ENCODE data around the gene GYG2. TPM values are rescaled to one million over a fixed set of nuclear protein-coding genes. Genes with fewer than 3 reads are reported as not detected.
"Not testable (repeated sequence)": the region's sequence is repeated elsewhere in the genome, so short reads cannot be mapped to it uniquely, and the experiment has no call there.

The GYG2 gene
- 1 to 10 TPM; 3.0 to 6.8 (median 4.2) TPM for total RNA-seq

- 25% methylated on average over 52 of the region's 56 CpGs; no CpG with 5 or more reads in 1 of the 2 donors for WGBS, 2 donors (ENCODE audit: low coverage in 1 of 2)
- TF ChIP-seq EP300 (IDR thresholded peaks at IDR 0.05; ENCODE audit: low read depth): no peak
- TF ChIP-seq POLR2A (IDR thresholded peaks at IDR 0.05): no peak
- no peak for TF ChIP-seq CTCF (IDR thresholded peaks at IDR 0.05)
- no peak for TF ChIP-seq POLR2AphosphoS5 (IDR thresholded peaks at IDR 0.05)
- intact Hi-C loops (cut with DNase I; ENCODE audit: low total_unique reads): no loop called here
Measured at GRCh38 chrX:2828344-2828958, at the start of gene GYG2. TSS of gene GYG2 (plus strand) at chrX:2828930. CDS start at chrX:2830189, 1,259 bp downstream.

GRCh38 chrX:2780472-2781225 is 48.1 kb upstream of the GYG2 start:
- peak overlapping the region in 2 of 4 donors; percentile 26 to 31 for H3K27ac ChIP-seq
- in situ Hi-C loops (cut with MboI; ENCODE audit: low pct_ligation_motif_present in 1 of 4, low pct_unique_long_range_greater_than_20kb in 1 of 4, low sequenced_read_pairs in 3 of 4): not testable (repeated sequence)

More at GRCh38 chrX:2828344-2828958, at the start of gene GYG2:
- Histone ChIP-seq H3K9me3 (no peaks in the 10 kb centered on the region), H3K4me1 (peaks cover 3 to 9% (median 5%) of the 10 kb centered on the region in 4 donors), H3K36me3 (no peaks in the 10 kb centered on the region), H3K27ac (peak within 1 kb of the TSS in 2 of 4 donors; percentile 20 to 44), H3K27me3 (no peaks in the 10 kb centered on the region), H3K4me3 (peak within 1 kb of the TSS; percentile 28 to 54 (median 41))
- DNase-seq: peak; percentile 35
- in situ Hi-C loops (cut with MboI; ENCODE audit: low pct_ligation_motif_present in 1 of 4, low pct_unique_long_range_greater_than_20kb in 1 of 4, low sequenced_read_pairs in 3 of 4): no loop called here

GRCh38 chrX:2781226-2781571 is 47.5 kb upstream of the GYG2 start:
- no peaks in the 10 kb centered on the region for H3K27me3 ChIP-seq
- peak overlapping the region in 2 of 4 donors; percentile 26 to 31 for H3K27ac ChIP-seq
- H3K4me1 ChIP-seq: peaks cover 0 to 8% (median 3%) of the 10 kb centered on the region in 4 donors
- H3K36me3 ChIP-seq: no peaks in the 10 kb centered on the region
- intact Hi-C loops (cut with DNase I; ENCODE audit: low total_unique reads): no loop called here
- TF ChIP-seq POLR2A (IDR thresholded peaks at IDR 0.05): no peak
- no peak for TF ChIP-seq CTCF (IDR thresholded peaks at IDR 0.05)
- no peak for TF ChIP-seq POLR2AphosphoS5 (IDR thresholded peaks at IDR 0.05)
- TF ChIP-seq EP300 (IDR thresholded peaks at IDR 0.05; ENCODE audit: low read depth): no peak
- H3K4me3 ChIP-seq: no peak overlapping the region
- in situ Hi-C loops (cut with MboI; ENCODE audit: low pct_ligation_motif_present in 1 of 4, low pct_unique_long_range_greater_than_20kb in 1 of 4, low sequenced_read_pairs in 3 of 4): no loop called here
- 60% methylated on average over 1 of the region's 1 CpG; no CpG with 5 or more reads in 1 of the 2 donors for WGBS, 2 donors (ENCODE audit: low coverage in 1 of 2)
- no peaks in the 10 kb centered on the region for H3K9me3 ChIP-seq
- DNase-seq: no peak

More at GRCh38 chrX:2780472-2781225, 48.1 kb upstream of the GYG2 start:
- DNase-seq; H3K4me1 ChIP-seq; H3K9me3 ChIP-seq; H3K36me3 ChIP-seq; H3K27me3 ChIP-seq; intact Hi-C loops (cut with DNase I; ENCODE audit: low total_unique reads); H3K4me3 ChIP-seq: not testable (repeated sequence)
- 36 to 52% methylated on average over 8 to 12 of the region's 12 CpGs for WGBS, 2 donors (ENCODE audit: low coverage in 1 of 2)

GRCh38 chrX:2781698-2782097 is 47.0 kb upstream of the GYG2 start:
- Histone ChIP-seq H3K27ac (no peak overlapping the region), H3K36me3 (no peaks in the 10 kb centered on the region), H3K9me3 (no peaks in the 10 kb centered on the region), H3K4me1 (peaks cover 0 to 8% (median 3%) of the 10 kb centered on the region in 4 donors), H3K27me3 (no peaks in the 10 kb centered on the region), H3K4me3 (no peak overlapping the region)
- DNase-seq: no peak
- intact Hi-C loops (cut with DNase I; ENCODE audit: low total_unique reads): no loop called here
- TF ChIP-seq POLR2A (IDR thresholded peaks at IDR 0.05): no peak
- no peak for TF ChIP-seq POLR2AphosphoS5 (IDR thresholded peaks at IDR 0.05)
- TF ChIP-seq EP300 (IDR thresholded peaks at IDR 0.05; ENCODE audit: low read depth): no peak
- no peak for TF ChIP-seq CTCF (IDR thresholded peaks at IDR 0.05)
- WGBS, 2 donors (ENCODE audit: low coverage in 1 of 2): 43% methylated on average over 6 of the region's 6 CpGs; no CpG with 5 or more reads in 1 of the 2 donors
- in situ Hi-C loops (cut with MboI; ENCODE audit: low pct_ligation_motif_present in 1 of 4, low pct_unique_long_range_greater_than_20kb in 1 of 4, low sequenced_read_pairs in 3 of 4): no loop called here

Data from transverse colon (tissue), 4 donors.